LNCAP (cell line): ENCODE results near the gene TRDMT1.

Source experiments
- TF ChIP-seq, protein P1 (sequence below): fragments of 450-650 bp; IDR thresholded peaks from 2 replicates; pipeline ENCODE4 v1.5.1; 2017; ENCODE audit warnings: mild to moderate bottlenecking

TRDMT1 gene

GRCh38 chr10:17206210-17206709 is 4.8 kb upstream of the TRDMT1 start:
- TF ChIP-seq, protein P1, sequence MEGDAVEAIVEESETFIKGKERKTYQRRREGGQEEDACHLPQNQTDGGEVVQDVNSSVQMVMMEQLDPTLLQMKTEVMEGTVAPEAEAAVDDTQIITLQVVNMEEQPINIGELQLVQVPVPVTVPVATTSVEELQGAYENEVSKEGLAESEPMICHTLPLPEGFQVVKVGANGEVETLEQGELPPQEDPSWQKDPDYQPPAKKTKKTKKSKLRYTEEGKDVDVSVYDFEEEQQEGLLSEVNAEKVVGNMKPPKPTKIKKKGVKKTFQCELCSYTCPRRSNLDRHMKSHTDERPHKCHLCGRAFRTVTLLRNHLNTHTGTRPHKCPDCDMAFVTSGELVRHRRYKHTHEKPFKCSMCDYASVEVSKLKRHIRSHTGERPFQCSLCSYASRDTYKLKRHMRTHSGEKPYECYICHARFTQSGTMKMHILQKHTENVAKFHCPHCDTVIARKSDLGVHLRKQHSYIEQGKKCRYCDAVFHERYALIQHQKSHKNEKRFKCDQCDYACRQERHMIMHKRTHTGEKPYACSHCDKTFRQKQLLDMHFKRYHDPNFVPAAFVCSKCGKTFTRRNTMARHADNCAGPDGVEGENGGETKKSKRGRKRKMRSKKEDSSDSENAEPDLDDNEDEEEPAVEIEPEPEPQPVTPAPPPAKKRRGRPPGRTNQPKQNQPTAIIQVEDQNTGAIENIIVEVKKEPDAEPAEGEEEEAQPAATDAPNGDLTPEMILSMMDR = no peak

- TF ChIP-seq, protein P1 = no peak
These were observed 1.9 kb upstream of the TRDMT1 start for GRCh38 chr10:17203416-17203815.

DNA sequence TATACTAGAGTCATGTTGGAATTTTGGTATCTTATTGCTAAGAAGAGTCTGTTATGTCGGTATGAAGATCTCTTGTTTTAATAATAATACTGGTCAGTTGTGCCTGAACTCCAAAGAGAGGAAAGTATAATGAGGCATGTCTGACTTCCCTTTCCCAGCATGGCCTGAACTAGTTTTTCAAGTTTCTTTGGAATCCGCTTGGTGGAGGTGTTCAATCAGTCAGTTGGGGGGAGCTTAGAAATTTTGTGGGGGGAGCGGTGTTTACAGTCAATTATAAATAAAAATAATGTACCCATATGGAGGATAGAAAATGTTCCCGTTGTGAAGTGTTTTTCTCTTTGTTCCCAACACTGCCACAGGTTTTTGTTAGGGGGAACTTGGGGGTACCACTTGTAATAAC is 1.5 kb upstream of the TRDMT1 start:
- TF ChIP-seq, protein P1 = no peak

DNA sequence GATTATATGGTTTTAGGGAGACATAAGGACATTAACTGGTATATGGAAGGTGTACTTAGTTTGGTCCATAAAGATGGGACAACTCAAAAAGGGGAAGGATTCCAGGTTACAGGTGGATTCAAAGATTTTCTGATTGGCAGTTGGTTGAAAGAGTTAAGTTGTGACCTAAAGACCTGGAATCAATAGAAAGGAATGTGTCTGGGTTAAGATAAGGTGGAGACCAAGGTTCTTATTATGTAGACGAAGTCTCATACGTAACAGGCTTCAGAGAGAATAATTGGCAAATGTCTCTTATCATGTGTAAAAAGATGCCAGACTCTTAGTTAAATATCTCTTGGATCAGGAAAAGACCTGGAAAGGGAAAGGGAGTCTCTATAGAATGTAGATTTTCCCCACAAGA is 1.0 kb upstream of the TRDMT1 start:
- TF ChIP-seq, protein P1 = no peak

- TF ChIP-seq, protein P1 = no peak
These were observed 283 bp upstream of the TRDMT1 start for GRCh38 chr10:17201794-17202116.

DNA sequence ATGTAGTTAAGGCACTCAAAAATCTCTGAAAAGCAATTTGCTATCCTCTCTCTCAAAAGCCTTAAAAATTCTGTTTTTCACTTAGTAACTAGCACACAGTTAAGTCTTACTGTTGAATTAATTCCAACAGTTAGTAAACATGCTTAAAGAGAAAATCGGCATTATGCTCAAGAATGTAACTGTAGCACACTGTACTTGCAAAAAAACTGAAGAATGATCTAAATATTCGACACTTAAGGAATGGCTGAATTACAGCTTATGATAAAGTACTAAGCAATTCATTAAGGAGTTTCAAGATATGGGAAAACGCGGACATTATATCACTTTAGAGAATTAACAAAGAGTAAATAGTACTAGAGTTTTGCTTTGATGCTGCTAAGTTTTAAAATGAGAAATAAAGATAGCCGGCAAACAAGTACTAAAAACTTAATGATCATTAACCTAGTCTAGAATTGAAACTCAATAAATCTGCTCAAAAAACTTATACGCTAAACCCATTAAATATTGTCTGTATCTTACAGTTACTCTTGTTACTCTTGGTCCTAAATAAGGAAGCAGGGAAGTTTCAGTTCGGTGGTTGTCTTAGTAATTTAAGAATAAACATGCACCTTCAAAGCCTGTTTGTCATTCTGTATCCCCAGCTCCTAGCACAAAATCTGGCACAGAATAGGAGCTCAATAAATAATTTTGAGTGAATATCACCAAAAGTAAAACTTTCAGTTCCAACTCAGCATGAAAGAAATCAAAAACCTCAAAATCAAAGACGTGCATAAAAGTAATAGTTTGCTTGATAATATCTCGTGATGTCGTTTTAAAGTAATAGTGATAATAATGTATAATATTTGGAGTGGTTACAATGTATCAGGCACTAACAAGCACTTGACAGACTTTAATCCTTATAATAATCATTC is 1.2 kb downstream of the TRDMT1 start:
- TF ChIP-seq, protein P1 = no peak

- TF ChIP-seq, protein P1 = no peak
These were observed 2.1 kb downstream of the TRDMT1 start for GRCh38 chr10:17199351-17199804.
